ENCODE data around the gene MTA2. TPM values are rescaled to one million over a fixed set of nuclear protein-coding genes. Genes with fewer than 3 reads are reported as not detected.

Gene MTA2
- total RNA-seq, 4 donors from 2014 or later: 37.9 to 120 (median 78.2) TPM

- H3K9me3 ChIP-seq: no peaks in the 10 kb centered on the region
- H3K4me1 ChIP-seq: peaks cover 21 to 38% of the 10 kb centered on the region in 2 donors
- no peaks in the 10 kb centered on the region for H3K27me3 ChIP-seq
- H3K36me3 ChIP-seq: no peaks in the 10 kb centered on the region
- no peak for DNase-seq
- intact Hi-C loops (cut with DNase I; ENCODE audit: low total_unique reads): no loop called here
- H3K27ac ChIP-seq: peak overlapping the region; percentile 92 to 98
- no peak for TF ChIP-seq POLR2A (IDR thresholded peaks at IDR 0.05)
- TF ChIP-seq, protein P1, sequence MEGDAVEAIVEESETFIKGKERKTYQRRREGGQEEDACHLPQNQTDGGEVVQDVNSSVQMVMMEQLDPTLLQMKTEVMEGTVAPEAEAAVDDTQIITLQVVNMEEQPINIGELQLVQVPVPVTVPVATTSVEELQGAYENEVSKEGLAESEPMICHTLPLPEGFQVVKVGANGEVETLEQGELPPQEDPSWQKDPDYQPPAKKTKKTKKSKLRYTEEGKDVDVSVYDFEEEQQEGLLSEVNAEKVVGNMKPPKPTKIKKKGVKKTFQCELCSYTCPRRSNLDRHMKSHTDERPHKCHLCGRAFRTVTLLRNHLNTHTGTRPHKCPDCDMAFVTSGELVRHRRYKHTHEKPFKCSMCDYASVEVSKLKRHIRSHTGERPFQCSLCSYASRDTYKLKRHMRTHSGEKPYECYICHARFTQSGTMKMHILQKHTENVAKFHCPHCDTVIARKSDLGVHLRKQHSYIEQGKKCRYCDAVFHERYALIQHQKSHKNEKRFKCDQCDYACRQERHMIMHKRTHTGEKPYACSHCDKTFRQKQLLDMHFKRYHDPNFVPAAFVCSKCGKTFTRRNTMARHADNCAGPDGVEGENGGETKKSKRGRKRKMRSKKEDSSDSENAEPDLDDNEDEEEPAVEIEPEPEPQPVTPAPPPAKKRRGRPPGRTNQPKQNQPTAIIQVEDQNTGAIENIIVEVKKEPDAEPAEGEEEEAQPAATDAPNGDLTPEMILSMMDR (IDR thresholded peaks at IDR 0.05): no peak
- H3K4me3 ChIP-seq: no peak overlapping the region
Observed at GRCh38 chr11:62556875-62557631, 44.6 kb downstream of the MTA2 start.

GRCh38 chr11:62556108-62556874, 45.4 kb downstream of the MTA2 start:
- peak; percentile 84 to 92 for DNase-seq
- H3K4me1 ChIP-seq: peaks cover 29 to 44% of the 10 kb centered on the region in 2 donors
- TF ChIP-seq POLR2A (IDR thresholded peaks at IDR 0.05): peak; percentile 16 to 37
- TF ChIP-seq, protein P1 (IDR thresholded peaks at IDR 0.05): no peak
- H3K27ac ChIP-seq: peak overlapping the region; percentile 92 to 98
- no peak overlapping the region for H3K4me3 ChIP-seq
- H3K27me3 ChIP-seq: no peaks in the 10 kb centered on the region
- no peaks in the 10 kb centered on the region for H3K36me3 ChIP-seq
- no peaks in the 10 kb centered on the region for H3K9me3 ChIP-seq
- intact Hi-C loops (cut with DNase I; ENCODE audit: low total_unique reads): no loop called here

GRCh38 chr11:62555464-62556107, 46.1 kb downstream of the MTA2 start:
- intact Hi-C loops (cut with DNase I; ENCODE audit: low total_unique reads): no loop called here
- H3K4me1 ChIP-seq: peaks cover 28 to 39% of the 10 kb centered on the region in 2 donors

GRCh38 chr11:62554387-62555167, 47.1 kb downstream of the MTA2 start:
- Histone ChIP-seq H3K27ac (peak overlapping the region; percentile 92 to 98), H3K4me3 (no peak overlapping the region), H3K36me3 (no peaks in the 10 kb centered on the region), H3K9me3 (no peaks in the 10 kb centered on the region), H3K27me3 (no peaks in the 10 kb centered on the region), H3K4me1 (peaks cover 28 to 39% of the 10 kb centered on the region in 2 donors)
- TF ChIP-seq POLR2A (IDR thresholded peaks at IDR 0.05): no peak
- TF ChIP-seq, protein P1 (IDR thresholded peaks at IDR 0.05): no peak
- no peak for DNase-seq
- intact Hi-C loops (cut with DNase I; ENCODE audit: low total_unique reads): no loop called here

More at GRCh38 chr11:62555464-62556107, 46.1 kb downstream of the MTA2 start:
- no peaks in the 10 kb centered on the region for H3K9me3 ChIP-seq
- TF ChIP-seq POLR2A (IDR thresholded peaks at IDR 0.05): no peak
- TF ChIP-seq, protein P1 (IDR thresholded peaks at IDR 0.05): no peak
- H3K27ac ChIP-seq: peak overlapping the region; percentile 92 to 98
- no peaks in the 10 kb centered on the region for H3K36me3 ChIP-seq
- no peak overlapping the region for H3K4me3 ChIP-seq
- H3K27me3 ChIP-seq: no peaks in the 10 kb centered on the region
- no peak for DNase-seq

Measured in uterus (tissue), 4 donors.